IMR-90 (cell line): Measurements from ENCODE around the gene SLC66A2. TPM values are rescaled to one million over a fixed set of nuclear protein-coding genes. Genes with fewer than 3 reads are reported as not detected.
A peak's percentile ranks its signal among the peaks of the same experiment; 100 is the strongest.

ENCODE experiments used
- ATAC-seq: fragments of 200-7000 bp; cut with Tn5 transposase; 2 replicates; pipeline ENCODE4 v1.9.1; 2020; ENCODE audit warnings: low read depth, mild to moderate bottlenecking, moderate library complexity
- BruUV-seq: library from RNA; stranded (reverse); fragments of 400-500 nt; replicated peaks from 2 replicates; lab custom pipeline; 2021; lab: Mats Ljungman, UMichigan
- CTCF ChIA-PET: fragments of 300-600 bp; formaldehyde crosslinking; extraction: SDS; loops from one replicate; lab custom pipeline; 2021; ENCODE audit warnings: antibody characterized with exemption; lab: Yijun Ruan, JAX
- POLR2A ChIA-PET: fragments of 300-600 bp; sonication (Branson Sonifier 250); formaldehyde crosslinking; loops from one replicate; lab custom pipeline; 2022; ENCODE audit warnings: antibody characterized with exemption; ENCODE audit not compliant: unreplicated experiment; lab: Charles Lee
- DNase-seq: peaks from one replicate; pipeline ENCODE4 v3.0.0; 2013
- H2AFZ ChIP-seq: replicated peaks from 2 replicates; pipeline ENCODE3; 2013; ENCODE audit warnings: low read length, mild to moderate bottlenecking; ENCODE audit not compliant: poor library complexity
- H2AK5ac ChIP-seq: 2 replicates; pipeline ENCODE4 v1.6.1; 2013; ENCODE audit warnings: low read depth, low read length, inconsistent platforms
- H2AK9ac ChIP-seq: replicated peaks from 2 replicates; pipeline ENCODE3; 2013; ENCODE audit warnings: mild to moderate bottlenecking, low read depth, low read length, moderate library complexity; ENCODE audit not compliant: poor library complexity
- H2BK120ac ChIP-seq: 2 replicates; pipeline ENCODE4 v1.6.1; 2013; ENCODE audit warnings: low read depth, low read length, inconsistent platforms
- H2BK15ac ChIP-seq: 3 replicates; pipeline ENCODE4 v1.6.1; 2013; ENCODE audit warnings: low read depth, low read length, inconsistent platforms
- H2BK20ac ChIP-seq: 2 replicates; pipeline ENCODE4 v1.6.1; 2013; ENCODE audit warnings: low read depth, mild to moderate bottlenecking, inconsistent platforms, low read length, moderate library complexity
- H2BK5ac ChIP-seq: 2 replicates; pipeline ENCODE4 v1.6.1; 2013; ENCODE audit warnings: mild to moderate bottlenecking, low read depth, low read length, inconsistent platforms; ENCODE audit not compliant: poor library complexity, severe bottlenecking
- H3K14ac ChIP-seq: replicated peaks from 2 replicates; pipeline ENCODE4 v1.6.1; 2013; ENCODE audit warnings: low read depth, low read length, inconsistent platforms
- H3K18ac ChIP-seq: 2 replicates; pipeline ENCODE4 v1.6.1; 2013; ENCODE audit warnings: low read depth, low read length, control low read depth
- H3K23ac ChIP-seq: 2 replicates; pipeline ENCODE4 v1.6.1; 2013; ENCODE audit warnings: low read depth, low read length, inconsistent platforms
- H3K27ac ChIP-seq: 2 replicates; pipeline ENCODE4 v1.5.1; 2013; ENCODE audit warnings: mild to moderate bottlenecking, control low read depth, low read length; ENCODE audit not compliant: insufficient read depth
- H3K27me3 ChIP-seq: 2 replicates; pipeline ENCODE4 v1.6.1; 2013; ENCODE audit warnings: low read length; ENCODE audit not compliant: control insufficient read depth, insufficient read depth
- H3K36me3 ChIP-seq: 2 replicates; pipeline ENCODE4 v1.6.1; 2013; ENCODE audit warnings: low read length, mixed read lengths; ENCODE audit not compliant: control insufficient read depth, insufficient read depth
- H3K4ac ChIP-seq: 2 replicates; pipeline ENCODE4 v1.6.1; 2013; ENCODE audit warnings: low read depth, low read length, inconsistent platforms
- H3K4me1 ChIP-seq: 2 replicates; pipeline ENCODE4 v1.6.1; 2013; ENCODE audit warnings: low read length, mixed read lengths; ENCODE audit not compliant: control insufficient read depth, insufficient read depth
- H3K4me2 ChIP-seq: 2 replicates; pipeline ENCODE4 v1.6.1; 2013; ENCODE audit warnings: low read depth, mild to moderate bottlenecking, control low read depth, low read length, moderate library complexity
- H3K4me3 ChIP-seq: 2 replicates; pipeline ENCODE4 v1.5.1; 2013; ENCODE audit warnings: low read depth, mild to moderate bottlenecking, control low read depth, low read length, moderate library complexity; ENCODE audit not compliant: insufficient read depth
- H3K56ac ChIP-seq: 2 replicates; pipeline ENCODE4 v1.6.1; 2013; ENCODE audit warnings: low read length, inconsistent platforms; ENCODE audit not compliant: insufficient read depth; ENCODE audit errors: extremely low read depth
- H3K79me1 ChIP-seq, 2 experiments: 2 replicates each; pipeline ENCODE4 v1.6.1; 2013; ENCODE audit warnings: low read length in 2 of 2, inconsistent platforms in 1 of 2, low read depth in 1 of 2
- H3K9ac ChIP-seq: 2 replicates; pipeline ENCODE4 v1.6.1; 2013; ENCODE audit warnings: low read depth, low read length, control low read depth
- H3K9me1 ChIP-seq: 2 replicates; pipeline ENCODE4 v1.6.1; 2013; ENCODE audit warnings: low read length, inconsistent platforms; ENCODE audit not compliant: insufficient read depth
- H3K9me3 ChIP-seq: 2 replicates; pipeline ENCODE4 v1.6.1; 2013; ENCODE audit warnings: low read length; ENCODE audit not compliant: control insufficient read depth, insufficient read depth
- H4K20me1 ChIP-seq: 2 replicates; pipeline ENCODE4 v1.6.1; 2013; ENCODE audit warnings: low read length, inconsistent platforms; ENCODE audit not compliant: insufficient read depth
- H4K5ac ChIP-seq: 2 replicates; pipeline ENCODE4 v1.6.1; 2013; ENCODE audit warnings: mild to moderate bottlenecking, low read depth, low read length, control low read depth
- H4K8ac ChIP-seq, 2 experiments: 2 replicates each; pipeline ENCODE4 v1.6.1; 2013; ENCODE audit warnings: low read depth in 2 of 2, low read length in 2 of 2, control low read depth in 1 of 2, inconsistent platforms in 1 of 2
- H4K91ac ChIP-seq: 2 replicates; pipeline ENCODE4 v1.6.1; 2013; ENCODE audit warnings: low read depth, low read length, inconsistent platforms; ENCODE audit not compliant: insufficient read depth
- RAD21 ChIP-seq: IDR thresholded peaks from 2 replicates; pipeline ENCODE4 v1.6.1; 2012; ENCODE audit warnings: low read length, improper control_type of control experiment
- WGBS, 2 experiments: methylation state at CpG; one replicate each; pipeline versions ENCODE4 v1.1.5 to v1.1.7; 2013; ENCODE audit warnings: missing lambda C conversion rate in 2 of 2; ENCODE audit not compliant: insufficient read length in 1 of 2; ENCODE audit errors: extremely low coverage in 2 of 2; 5-methylcytosine and 5-hydroxymethylcytosine counted together
- dilution Hi-C: fragments of 300-500 bp; cut with HindIII; formaldehyde crosslinking; loops from one replicate; pipeline ENCODE4 v1.14.3; 2018; ENCODE audit warnings: low sequenced_read_pairs; ENCODE audit not compliant: unreplicated experiment
- in situ Hi-C: fragments of 300-500 bp; cut with MboI; formaldehyde crosslinking; loops from 3 replicates; pipeline ENCODE4 v1.14.3; 2019; ENCODE audit warnings: low sequenced_read_pairs, inconsistent platforms, mixed read lengths
- intact Hi-C: fragments of 100-400 bp; cut with micrococcal nuclease; formaldehyde crosslinking; loops from 2 replicates; pipeline ENCODE4 v1.10.0; 2022
- polyA plus RNA-seq, 3 experiments: library from polyadenylated mRNA; depleted of rRNA; stranded (reverse); fragments of >200 nt; gene quantifications; 2 replicates each; pipeline ENCODE4 v1.2.3, GENCODE V29; 2012; ENCODE audit warnings: low replicate concordance in 1 of 3
- total RNA-seq: library from RNA; depleted of rRNA; stranded (reverse); fragments of >200 nt; gene quantifications from 2 replicates; pipeline ENCODE4 v1.2.3, GENCODE V29; 2012
- TF ChIP-seq, protein P1 (sequence below): fragments of 150-350 bp; IDR thresholded peaks from 2 replicates; pipeline ENCODE4 v1.6.1; 2017; ENCODE audit warnings: mild to moderate bottlenecking, antibody characterized with exemption, low read length, low read depth

The SLC66A2 gene
- total and polyA plus RNA-seq, 2 of the 4 experiments (the other 2 are of a cell fraction) = 17.6 to 23.5 TPM

DNA sequence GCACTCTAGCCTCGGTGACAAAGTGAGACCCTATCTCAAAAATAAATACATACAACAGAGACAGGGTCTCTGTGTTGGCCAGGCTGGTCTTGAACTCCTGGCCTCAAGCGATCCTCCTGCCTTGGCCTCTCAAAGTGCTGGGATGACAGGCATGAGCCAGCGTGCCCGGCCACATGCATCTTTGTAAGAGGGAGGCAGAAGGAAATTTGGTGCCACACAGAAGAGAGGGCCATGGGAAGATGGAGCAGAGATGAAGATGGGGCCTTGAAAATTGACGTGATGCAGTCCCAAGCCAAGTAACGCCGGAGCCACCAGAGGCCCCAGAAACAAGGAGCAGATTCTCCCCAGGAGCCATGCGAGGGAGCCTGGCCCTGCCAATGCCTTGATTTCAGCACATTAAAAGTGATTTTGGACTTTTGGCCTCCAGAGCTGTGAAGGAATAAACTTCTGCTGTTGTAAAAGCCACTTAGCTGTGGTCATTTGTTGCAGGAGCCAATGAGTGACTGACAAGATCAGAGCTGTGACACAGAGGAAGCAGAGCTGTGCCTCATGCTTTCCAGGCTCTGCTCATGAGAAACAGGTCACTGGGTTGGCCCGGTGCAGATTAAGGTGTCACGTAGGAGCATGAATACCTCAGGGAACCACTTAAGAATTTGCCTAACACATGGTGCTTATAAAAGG lies 2.7 kb upstream of the SLC66A2 start (continued):
- TF ChIP-seq, protein P1, sequence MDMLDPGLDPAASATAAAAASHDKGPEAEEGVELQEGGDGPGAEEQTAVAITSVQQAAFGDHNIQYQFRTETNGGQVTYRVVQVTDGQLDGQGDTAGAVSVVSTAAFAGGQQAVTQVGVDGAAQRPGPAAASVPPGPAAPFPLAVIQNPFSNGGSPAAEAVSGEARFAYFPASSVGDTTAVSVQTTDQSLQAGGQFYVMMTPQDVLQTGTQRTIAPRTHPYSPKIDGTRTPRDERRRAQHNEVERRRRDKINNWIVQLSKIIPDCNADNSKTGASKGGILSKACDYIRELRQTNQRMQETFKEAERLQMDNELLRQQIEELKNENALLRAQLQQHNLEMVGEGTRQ = no peak

DNA sequence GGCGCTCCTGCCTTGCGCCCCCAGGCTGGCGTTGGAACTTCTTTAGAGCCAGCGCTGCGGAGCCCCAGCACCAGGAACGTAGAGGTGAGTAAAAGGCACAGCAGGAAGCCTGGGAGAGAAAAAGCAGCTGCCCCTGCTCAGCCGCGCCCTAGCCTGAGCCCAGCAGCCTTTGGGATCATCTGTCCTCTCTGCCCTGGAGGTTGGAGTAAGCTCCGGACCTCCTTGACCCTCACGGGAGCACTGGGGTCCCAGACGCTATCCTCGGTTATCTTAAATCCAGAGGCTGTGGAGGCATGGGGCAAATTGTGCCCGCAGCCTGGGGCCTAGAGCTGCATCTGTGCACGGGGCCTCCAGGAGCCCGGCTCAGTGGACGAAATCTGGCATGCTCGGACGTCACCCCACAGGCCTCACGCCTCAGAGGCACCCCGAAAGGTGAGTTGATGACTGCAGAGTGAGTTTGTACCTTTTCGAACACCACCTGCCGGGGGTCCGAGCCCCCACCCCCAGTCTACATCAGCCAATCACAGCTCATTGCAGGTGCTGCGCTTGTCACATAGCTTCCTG lies 1.6 kb upstream of the SLC66A2 start:
- no peaks in the 10 kb centered on the region for H3K27me3 ChIP-seq
- no peak overlapping the region for H3K56ac ChIP-seq
- H2AK9ac ChIP-seq = peak overlapping the region; percentile 66
- intact Hi-C loops = loop anchor here (5.0 kb wide), 1 partner anchor 156 kb away; the partner anchor contains the start of gene KCNG2
- H3K9me1 ChIP-seq = peaks cover 14% of the 10 kb centered on the region
- CTCF ChIA-PET = no interaction called here
- no peak overlapping the region for H3K27ac ChIP-seq
- ATAC-seq (no peak), DNase-seq (no peak)
- dilution Hi-C loops = no loop called here
- H3K9me3 ChIP-seq = no peaks in the 10 kb centered on the region
- peaks cover 25% of the 10 kb centered on the region for H4K20me1 ChIP-seq
- POLR2A ChIA-PET = no interaction called here
- H3K23ac ChIP-seq = peak overlapping the region; percentile 44; the same call in 1 of the 2 replicates
- H2AFZ ChIP-seq = peak overlapping the region; percentile 66
- no peak overlapping the region for H2BK15ac ChIP-seq
- 73% methylated on average over 8 of the region's 24 CpGs; no CpG with 5 or more reads in 1 of the 2 experiments for WGBS, 2 experiments
- no peak overlapping the region; a peak in 1 of 4 replicates for H4K8ac ChIP-seq
- no peak overlapping the region for H4K91ac ChIP-seq
- H3K36me3 ChIP-seq = peaks cover 15% of the 10 kb centered on the region
- H2AK5ac ChIP-seq = 0 out of 2 replicates have a peak overlapping the region, but pooled peaks have one; percentile 48
- peaks cover 8% of the 10 kb centered on the region for H3K4me1 ChIP-seq
- no peak overlapping the region for H3K18ac ChIP-seq
- H4K5ac ChIP-seq = no peak overlapping the region
- TF ChIP-seq RAD21 = no peak
- BruUV-seq = no TSS peak
- peaks cover 20 to 41% of the 10 kb centered on the region in 2 experiments for H3K79me1 ChIP-seq
- peak overlapping the region; percentile 32 for H3K4ac ChIP-seq
- in situ Hi-C loops = no loop called here
- H3K4me2 ChIP-seq = peak overlapping the region; percentile 94; the same call in 1 of the 2 replicates
- H3K4me3 ChIP-seq = peak overlapping the region; percentile 59; the same call in 1 of the 2 replicates
- no peak overlapping the region for H2BK120ac ChIP-seq
- H2BK5ac ChIP-seq = no peak overlapping the region
- H3K14ac ChIP-seq = no peak overlapping the region
- no peak overlapping the region for H2BK20ac ChIP-seq
- H3K9ac ChIP-seq = peak overlapping the region; percentile 77; the same call in 1 of the 2 replicates
